Urinary bladder (tissue), 2 donors: ENCODE measurements around the gene STK17B. TPM values are rescaled to one million over a fixed set of nuclear protein-coding genes. Genes with fewer than 3 reads are reported as not detected.

Source experiments
- polyA plus RNA-seq: library from polyadenylated mRNA; stranded (reverse); fragments of 200-250 nt; gene quantifications from one replicate; pipeline ENCODE4 v1.2.3, GENCODE V29; 2013
- total RNA-seq: library from RNA; depleted of rRNA; stranded (reverse); fragments of >200 nt; gene quantifications from one replicate; pipeline ENCODE4 v1.2.3, GENCODE V29; 2014
- donor health status: healthy.

STK17B gene
- total and polyA plus RNA-seq, 2 donors, result 6.0 to 37.3 TPM

Other genes with a start within 250 kb of the STK17B start
- 3.5 TPM for gene DNAH7, start 102.7 kb downstream of the STK17B start, total RNA-seq
- 0.28 TPM for gene DNAH7, start 102.7 kb downstream of the STK17B start, polyA plus RNA-seq